Spinal cord (tissue), 10 donors: ENCODE results near the gene RRP1. TPM values are rescaled to one million over a fixed set of nuclear protein-coding genes. Genes with fewer than 3 reads are reported as not detected.
"Not testable (repeated sequence)": the region's sequence is repeated elsewhere in the genome, so short reads cannot be mapped to it uniquely, and the experiment has no call there.

Experiments
- DNase-seq, 6 donors: peaks; one replicate each; pipeline versions ENCODE4 v3.0.0 to v3.0.0-alpha.2; 2013 to 2015; ENCODE audit warnings: low spot score in 6 of 6, low read depth in 4 of 6
- H3K27ac ChIP-seq: one replicate; pipeline ENCODE4 v1.5.1; 2013; ENCODE audit warnings: low read depth, low read length, control low read depth
- H3K27me3 ChIP-seq: one replicate; pipeline ENCODE4 v1.6.1; 2013; ENCODE audit warnings: low read length; ENCODE audit not compliant: control insufficient read depth, insufficient read depth
- H3K36me3 ChIP-seq: one replicate; pipeline ENCODE4 v1.6.1; 2013; ENCODE audit warnings: low read length; ENCODE audit not compliant: control insufficient read depth, insufficient read depth
- H3K4me1 ChIP-seq: one replicate; pipeline ENCODE4 v1.6.1; 2013; ENCODE audit warnings: low read length; ENCODE audit not compliant: control insufficient read depth, insufficient read depth
- H3K4me3 ChIP-seq: one replicate; pipeline ENCODE4 v1.5.1; 2013; ENCODE audit warnings: low read depth, low read length, control low read depth
- H3K9me3 ChIP-seq: one replicate; pipeline ENCODE4 v1.6.1; 2013; ENCODE audit warnings: low read length; ENCODE audit not compliant: control insufficient read depth, insufficient read depth
- WGBS: methylation state at CpG from one replicate; pipeline ENCODE4 v1.1.5; 2013; ENCODE audit warnings: missing lambda C conversion rate; ENCODE audit not compliant: insufficient coverage; 5-methylcytosine and 5-hydroxymethylcytosine counted together
- polyA plus RNA-seq, 2 donors: library from polyadenylated mRNA; unstranded; fragments of 120-200 nt; gene quantifications; one replicate each; pipeline ENCODE4 v1.2.1, GENCODE V29; 2013; ENCODE audit not compliant: insufficient read length in 2 of 2
- total RNA-seq, 2 donors: library from RNA; depleted of rRNA in 1 of 2; stranded (reverse); fragments of 120-200 nt in 1 of 2; fragments of >200 nt in 1 of 2; gene quantifications; one replicate each; pipeline versions ENCODE4 v1.2.3 to v1.2.4, GENCODE V29; 2013 to 2014
- donor health status: healthy.

RRP1 gene
- total and polyA plus RNA-seq, 4 donors, result 14.2 to 39.2 (median 24.1) TPM

DNA sequence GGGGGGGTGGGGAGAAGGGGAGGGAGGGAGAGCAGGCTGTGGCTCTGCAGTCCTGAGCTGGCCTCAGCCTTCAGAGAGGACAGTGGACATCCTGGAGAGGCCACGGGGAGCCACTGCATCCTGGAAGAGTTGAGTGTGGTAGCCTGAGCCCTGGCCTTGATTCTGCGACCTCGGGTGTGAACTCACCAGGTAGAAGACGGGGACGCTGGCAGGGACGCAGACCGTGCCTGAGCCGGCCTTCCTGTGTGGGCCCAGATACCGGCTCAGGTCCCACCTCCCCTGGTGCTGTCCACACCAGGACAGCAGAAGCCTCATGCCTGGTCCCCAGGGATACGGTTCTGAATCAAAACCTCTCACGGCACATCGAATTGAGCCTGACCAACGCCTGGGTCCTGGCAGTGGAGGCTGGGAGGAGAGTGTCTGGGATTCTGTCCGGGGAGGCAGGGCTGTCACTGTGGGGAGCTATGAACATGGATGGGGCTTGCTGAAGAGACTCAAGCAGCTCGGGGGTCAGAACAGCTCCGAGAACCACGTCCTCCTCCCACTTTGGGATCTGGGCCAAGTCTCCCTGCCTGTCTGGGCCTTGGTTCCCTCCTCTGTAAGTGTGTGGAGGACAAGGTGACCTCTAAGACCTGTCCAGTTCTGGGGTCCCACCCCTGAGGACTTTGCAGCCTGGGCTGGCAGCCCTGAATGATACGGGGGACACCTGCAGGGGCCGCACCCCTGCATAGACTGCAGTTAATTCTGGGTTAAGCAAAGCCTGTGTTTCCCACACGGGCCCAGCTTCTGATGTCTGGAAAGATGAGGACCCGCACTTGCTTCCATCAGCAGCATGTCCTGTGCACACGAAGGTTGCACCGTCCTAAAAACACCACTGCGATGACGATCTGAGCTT, 30.4 kb downstream of the RRP1 start:
- Histone ChIP-seq H3K4me3 (no peak overlapping the region), H3K9me3 (no peaks in the 10 kb centered on the region), H3K36me3 (peaks cover 10% of the 10 kb centered on the region), H3K27me3 (no peaks in the 10 kb centered on the region), H3K4me1 (peaks cover 9% of the 10 kb centered on the region), H3K27ac (no peak overlapping the region)
- 87% methylated on average over 23 of the region's 25 CpGs for WGBS
- no peak for DNase-seq

DNA sequence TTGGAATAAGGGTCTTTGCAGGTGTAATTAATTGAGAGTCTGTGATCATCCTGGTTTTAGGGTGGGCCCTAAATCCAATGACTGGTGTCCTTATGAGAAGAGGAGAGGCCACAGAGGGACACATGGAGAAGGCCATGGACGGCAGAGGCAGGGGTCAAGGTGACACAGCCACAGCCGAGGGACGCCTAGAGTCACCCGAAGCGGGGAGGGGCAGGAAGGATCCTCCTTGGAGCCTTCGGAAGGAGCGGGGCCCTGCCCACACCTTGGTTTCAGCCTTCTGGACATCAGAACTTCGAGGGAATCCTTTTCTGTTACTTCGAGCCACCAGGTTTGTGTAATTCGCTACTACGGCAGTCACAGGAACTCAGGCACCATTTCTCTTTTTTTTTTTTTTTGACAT, 31.1 kb downstream of the RRP1 start:
- 91% methylated on average over 11 of the region's 11 CpGs for WGBS
- Histone ChIP-seq H3K36me3 (peaks cover 10% of the 10 kb centered on the region), H3K27me3 (no peaks in the 10 kb centered on the region), H3K9me3 (no peaks in the 10 kb centered on the region), H3K4me1 (peaks cover 7% of the 10 kb centered on the region), H3K4me3 (no peak overlapping the region), H3K27ac (no peak overlapping the region)
- DNase-seq, result no peak

DNA sequence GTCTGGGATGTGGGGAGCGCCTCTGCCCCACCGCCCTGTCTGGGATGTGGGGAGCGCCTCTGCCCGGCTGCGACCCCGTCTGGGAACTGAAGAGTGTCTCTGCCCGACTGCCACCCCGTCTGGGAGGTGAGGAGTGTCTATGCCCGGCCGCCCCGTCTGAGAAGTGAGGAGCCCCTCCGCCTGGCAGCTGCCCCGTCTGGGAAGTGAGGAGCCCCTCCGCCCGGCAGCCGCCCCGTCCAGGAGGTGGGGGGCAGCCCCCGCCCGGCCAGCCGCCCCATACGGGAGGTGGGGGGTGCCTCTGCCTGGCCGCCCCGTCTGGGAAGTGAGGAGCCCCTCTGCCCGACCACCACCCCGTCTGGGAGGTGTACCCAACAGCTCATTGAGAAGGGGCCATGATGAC, 32.8 kb downstream of the RRP1 start:
- not testable (repeated sequence) for H3K9me3 ChIP-seq, H3K27ac ChIP-seq, H3K36me3 ChIP-seq, DNase-seq, H3K4me3 ChIP-seq, H3K27me3 ChIP-seq
- 88% methylated on average over 6 of the region's 25 CpGs for WGBS
- peaks cover 14% of the 10 kb centered on the region for H3K4me1 ChIP-seq

DNA sequence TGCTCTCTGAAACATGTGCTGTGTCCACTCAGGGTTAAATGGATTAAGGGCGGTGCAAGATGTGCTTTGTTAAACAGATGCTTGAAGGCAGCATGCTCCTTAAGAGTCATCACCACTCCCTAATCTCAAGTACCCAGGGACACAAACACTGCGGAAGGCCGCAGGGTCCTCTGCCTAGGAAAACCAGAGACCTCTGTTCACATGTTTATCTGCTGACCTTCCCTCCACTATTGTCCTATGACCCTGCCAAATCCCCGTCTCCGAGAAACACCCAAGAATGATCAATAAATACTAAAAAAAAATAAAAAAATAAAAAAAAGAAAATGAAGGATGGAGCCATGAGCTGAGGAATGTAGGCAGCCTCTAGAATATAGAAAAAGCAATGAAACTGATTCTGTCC, 33.4 kb downstream of the RRP1 start:
- not testable (repeated sequence) for DNase-seq, H3K27me3 ChIP-seq, H3K36me3 ChIP-seq, H3K27ac ChIP-seq, H3K4me1 ChIP-seq, H3K4me3 ChIP-seq, H3K9me3 ChIP-seq
- no CpG with 5 or more reads among the region's 5 CpGs for WGBS

DNA sequence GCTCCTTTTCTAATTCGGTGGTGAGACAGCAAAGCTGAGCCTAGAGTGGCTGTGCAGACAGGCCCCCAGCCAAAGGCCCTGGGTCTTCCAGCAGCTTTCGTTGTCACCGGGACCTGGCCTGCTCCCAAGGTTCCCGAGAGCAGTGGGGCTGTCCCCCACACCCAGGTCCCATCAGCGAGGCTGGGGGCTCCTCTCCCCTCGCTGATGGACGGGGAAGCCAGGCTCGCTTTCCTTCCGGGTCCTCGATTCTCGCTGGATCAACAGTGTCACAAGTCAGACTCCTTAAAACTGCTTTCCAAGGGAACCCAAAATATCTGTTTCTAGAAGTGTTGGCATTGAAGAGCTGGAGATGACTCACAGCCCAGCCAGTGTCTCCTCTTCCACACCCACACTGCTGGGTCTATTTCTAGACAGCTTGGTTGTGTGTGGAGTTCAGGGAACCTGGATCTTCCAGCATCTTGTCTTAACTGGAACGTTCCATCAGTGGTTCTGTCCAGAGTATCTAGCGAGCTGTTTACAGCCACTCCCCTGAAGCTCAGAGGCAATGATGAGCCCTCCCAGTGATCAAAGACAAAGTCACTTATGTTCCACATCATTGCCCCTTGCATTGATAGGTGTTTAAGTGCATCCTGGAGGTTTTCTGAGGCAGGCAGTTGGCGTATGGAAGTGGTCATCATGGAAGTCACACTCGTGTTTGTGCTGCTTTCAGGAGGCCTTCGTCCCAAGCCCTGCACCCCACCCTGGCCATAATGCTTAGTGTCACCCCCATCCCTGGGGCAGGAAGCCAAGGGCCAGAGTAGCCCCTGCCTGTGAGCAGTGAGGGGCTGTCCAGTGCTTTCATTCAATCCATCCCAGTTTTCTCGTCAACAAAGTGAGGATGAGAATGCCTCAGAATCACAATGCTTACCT, 35.2 kb downstream of the RRP1 start:
- no peak for DNase-seq
- Histone ChIP-seq H3K4me1 (peaks cover 9% of the 10 kb centered on the region), H3K9me3 (no peaks in the 10 kb centered on the region), H3K27me3 (no peaks in the 10 kb centered on the region), H3K27ac (no peak overlapping the region), H3K36me3 (peaks cover 2% of the 10 kb centered on the region), H3K4me3 (no peak overlapping the region)
- 78% methylated on average over 16 of the region's 17 CpGs for WGBS

DNA sequence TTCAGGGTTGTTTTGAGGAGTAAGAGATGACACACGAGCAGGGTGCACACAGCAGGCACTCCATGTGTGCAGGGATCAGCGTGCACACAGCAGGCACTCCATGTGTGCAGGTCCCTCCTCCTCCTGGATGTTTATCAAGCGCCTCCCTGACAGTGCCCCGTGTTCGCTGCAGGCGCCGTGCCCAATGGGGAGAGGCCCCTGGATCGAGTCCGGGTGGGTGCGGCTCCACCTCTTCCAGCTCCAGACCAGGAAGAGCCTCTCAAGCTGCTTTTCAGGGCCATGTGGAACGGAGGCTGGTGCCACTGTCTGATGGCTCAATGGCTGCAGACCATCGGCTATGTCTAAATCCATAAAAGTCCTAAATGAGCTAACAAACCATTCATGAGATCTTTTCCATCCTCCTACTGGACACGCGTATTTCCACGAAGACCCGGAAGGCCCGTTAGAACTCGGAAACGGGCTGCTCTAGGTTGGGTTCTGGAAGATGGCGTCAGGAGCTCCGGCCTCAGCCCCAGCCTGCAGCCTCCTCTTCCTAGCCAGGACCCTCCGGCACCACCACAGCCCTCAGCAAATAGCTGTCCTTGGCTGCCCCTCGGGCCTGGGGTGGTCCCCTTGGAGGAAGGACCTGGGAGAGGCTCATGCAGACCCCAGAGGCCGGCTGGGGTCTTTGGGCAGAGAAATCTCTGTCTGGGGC, 36.0 kb downstream of the RRP1 start:
- H3K9me3 ChIP-seq, result no peaks in the 10 kb centered on the region
- peaks cover 2% of the 10 kb centered on the region for H3K36me3 ChIP-seq
- H3K27ac ChIP-seq, result no peak overlapping the region
- peaks cover 9% of the 10 kb centered on the region for H3K4me1 ChIP-seq
- 93% methylated on average over 24 of the region's 24 CpGs for WGBS
- H3K27me3 ChIP-seq, result no peaks in the 10 kb centered on the region
- H3K4me3 ChIP-seq, result no peak overlapping the region
- DNase-seq, result no peak

DNA sequence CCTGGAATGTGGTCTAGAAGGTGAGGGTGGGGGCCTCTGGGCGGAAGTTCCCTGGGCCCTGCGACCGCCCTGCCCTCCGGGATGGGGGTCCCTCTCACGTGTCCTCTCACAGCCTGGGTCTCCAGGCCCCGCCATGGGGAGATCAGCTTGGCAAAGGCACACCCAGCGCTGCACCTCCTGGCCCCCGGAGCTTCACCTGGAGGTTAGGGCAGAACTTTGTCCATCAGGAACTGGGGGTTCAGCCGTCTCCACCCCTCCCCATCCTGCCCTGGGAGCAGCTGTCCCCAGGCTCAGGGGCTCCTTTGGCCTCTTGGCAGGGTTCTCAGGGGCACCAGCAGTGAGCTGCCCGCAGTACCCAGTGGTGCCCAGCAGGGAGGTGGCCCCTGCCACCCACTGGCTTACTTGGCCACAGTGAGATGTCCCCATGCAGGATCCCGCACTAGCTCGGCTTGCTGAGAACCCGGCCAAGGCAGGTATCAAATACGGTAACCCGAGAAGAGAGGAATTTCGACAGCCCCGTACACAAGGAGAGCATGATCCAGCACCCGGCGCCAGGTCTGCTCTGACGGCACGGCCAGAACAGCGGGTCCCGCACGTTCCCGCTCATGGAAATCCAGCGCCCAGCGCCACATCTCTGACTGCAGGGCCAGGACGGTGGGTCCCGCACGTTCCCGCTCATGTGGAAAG, 36.7 kb downstream of the RRP1 start:
- DNase-seq, result peak in 1 of 6 donors; percentile 13
- peaks cover 2% of the 10 kb centered on the region for H3K36me3 ChIP-seq
- H3K9me3 ChIP-seq, result no peaks in the 10 kb centered on the region
- no peaks in the 10 kb centered on the region for H3K27me3 ChIP-seq
- peaks cover 9% of the 10 kb centered on the region for H3K4me1 ChIP-seq
- H3K27ac ChIP-seq, result no peak overlapping the region
- WGBS, result 46% methylated on average over 28 of the region's 31 CpGs
- H3K4me3 ChIP-seq, result no peak overlapping the region

DNA sequence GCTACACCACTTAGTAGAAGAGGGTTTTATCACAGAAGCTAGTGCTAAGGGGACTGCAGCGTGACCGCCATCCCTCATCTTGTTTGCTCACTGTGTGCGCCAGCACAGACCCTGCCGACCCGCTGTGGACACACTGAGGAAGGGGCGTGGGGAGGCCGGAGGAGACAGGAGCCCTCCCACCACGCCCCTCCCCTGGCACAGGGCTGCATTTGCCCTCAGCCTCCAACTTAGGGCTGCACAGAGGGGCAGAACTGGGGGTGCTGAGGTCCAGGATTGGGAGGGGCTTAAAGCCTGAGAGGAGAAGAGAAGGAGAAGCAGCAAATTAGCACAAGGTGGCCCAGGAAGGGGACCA, 37.2 kb downstream of the RRP1 start:
- no peaks in the 10 kb centered on the region for H3K27me3 ChIP-seq
- H3K36me3 ChIP-seq, result peaks cover 2% of the 10 kb centered on the region
- H3K4me3 ChIP-seq, result no peak overlapping the region
- DNase-seq, result no peak
- 48% methylated on average over 6 of the region's 8 CpGs for WGBS
- H3K27ac ChIP-seq, result no peak overlapping the region
- H3K4me1 ChIP-seq, result peaks cover 9% of the 10 kb centered on the region
- H3K9me3 ChIP-seq, result no peaks in the 10 kb centered on the region

DNA sequence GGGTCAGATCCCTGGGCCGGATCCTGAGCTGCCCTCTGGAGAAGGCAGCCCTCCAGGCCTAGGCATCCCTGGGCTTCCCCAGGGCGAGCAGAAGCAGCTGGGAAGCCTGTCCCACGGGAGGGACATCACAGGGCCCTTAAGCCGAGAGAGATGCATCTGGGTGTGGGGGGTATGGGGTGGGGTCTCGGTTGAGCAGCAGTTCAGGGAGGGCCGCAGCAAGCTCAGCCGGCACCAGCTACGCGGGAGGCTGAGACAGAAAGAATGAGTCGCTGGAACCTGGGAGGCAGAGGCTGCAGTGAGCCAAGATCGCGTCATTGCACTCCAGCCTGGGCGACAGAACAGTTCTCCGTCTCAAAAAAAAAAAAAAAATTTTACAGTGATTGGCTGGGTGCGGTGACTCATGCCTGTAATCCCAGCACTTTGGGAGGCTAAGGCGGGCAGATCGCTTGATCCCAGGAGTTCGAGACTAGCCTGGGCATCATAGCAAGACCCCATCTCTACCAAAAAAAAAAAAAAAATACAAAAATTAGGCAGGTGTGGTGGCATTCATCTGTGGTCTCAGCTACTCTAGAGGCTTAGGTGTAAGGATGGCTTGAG, 37.7 kb downstream of the RRP1 start:
- H3K27ac ChIP-seq, result no peak overlapping the region
- DNase-seq, result no peak
- H3K27me3 ChIP-seq, result no peaks in the 10 kb centered on the region
- no peaks in the 10 kb centered on the region for H3K9me3 ChIP-seq
- WGBS, result 66% methylated on average over 15 of the region's 18 CpGs
- H3K36me3 ChIP-seq, result no peaks in the 10 kb centered on the region
- H3K4me3 ChIP-seq, result no peak overlapping the region
- H3K4me1 ChIP-seq, result peaks cover 9% of the 10 kb centered on the region
